Measurements from ENCODE around the gene TBL1X.

DNA sequence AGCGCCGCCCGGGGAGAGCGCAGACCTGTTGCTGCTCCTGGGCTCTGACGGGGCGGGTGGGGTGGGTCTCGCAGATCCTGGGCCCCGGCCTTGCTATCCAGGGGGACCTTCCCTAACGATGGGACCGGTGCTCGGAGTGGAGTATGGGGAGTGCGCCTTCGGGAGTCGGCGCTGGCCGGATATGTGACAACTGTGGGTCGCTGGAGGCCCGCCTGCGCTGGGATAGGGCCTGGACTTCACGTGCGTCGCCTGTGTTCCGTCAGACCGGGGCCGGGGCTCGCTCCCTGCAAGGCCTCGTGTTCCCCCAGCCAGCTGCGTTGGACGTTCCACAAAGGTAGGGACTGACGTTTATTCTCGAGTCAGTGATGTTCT is 1.3 kb downstream of the TBL1X start:
- TF ChIP-seq, protein P1, sequence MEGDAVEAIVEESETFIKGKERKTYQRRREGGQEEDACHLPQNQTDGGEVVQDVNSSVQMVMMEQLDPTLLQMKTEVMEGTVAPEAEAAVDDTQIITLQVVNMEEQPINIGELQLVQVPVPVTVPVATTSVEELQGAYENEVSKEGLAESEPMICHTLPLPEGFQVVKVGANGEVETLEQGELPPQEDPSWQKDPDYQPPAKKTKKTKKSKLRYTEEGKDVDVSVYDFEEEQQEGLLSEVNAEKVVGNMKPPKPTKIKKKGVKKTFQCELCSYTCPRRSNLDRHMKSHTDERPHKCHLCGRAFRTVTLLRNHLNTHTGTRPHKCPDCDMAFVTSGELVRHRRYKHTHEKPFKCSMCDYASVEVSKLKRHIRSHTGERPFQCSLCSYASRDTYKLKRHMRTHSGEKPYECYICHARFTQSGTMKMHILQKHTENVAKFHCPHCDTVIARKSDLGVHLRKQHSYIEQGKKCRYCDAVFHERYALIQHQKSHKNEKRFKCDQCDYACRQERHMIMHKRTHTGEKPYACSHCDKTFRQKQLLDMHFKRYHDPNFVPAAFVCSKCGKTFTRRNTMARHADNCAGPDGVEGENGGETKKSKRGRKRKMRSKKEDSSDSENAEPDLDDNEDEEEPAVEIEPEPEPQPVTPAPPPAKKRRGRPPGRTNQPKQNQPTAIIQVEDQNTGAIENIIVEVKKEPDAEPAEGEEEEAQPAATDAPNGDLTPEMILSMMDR (conservative IDR thresholded peaks at IDR 0.05), result no peak
- no peak for TF ChIP-seq EZH2 (IDR thresholded peaks at IDR 0.05; ENCODE audit: low read depth)

All from PC-9 (cell line).